GM21529 (cell line): Measurements from ENCODE around the gene ENPP1.
A peak's percentile ranks its signal among the peaks of the same experiment; 100 is the strongest.

Experiments
- ATAC-seq: cut with Tn5 transposase; IDR thresholded peaks from one replicate; pipeline ENCODE4 v1.9.1; 2021; ENCODE audit not compliant: unreplicated experiment

ENPP1 gene

GRCh38 chr6:131807644-131808459 is at the start of gene ENPP1:
TSS of gene ENPP1 (plus strand) at chr6:131808020. CDS start at chr6:131808036, 16 bp downstream.
- peak; percentile 68 for ATAC-seq

DNA sequence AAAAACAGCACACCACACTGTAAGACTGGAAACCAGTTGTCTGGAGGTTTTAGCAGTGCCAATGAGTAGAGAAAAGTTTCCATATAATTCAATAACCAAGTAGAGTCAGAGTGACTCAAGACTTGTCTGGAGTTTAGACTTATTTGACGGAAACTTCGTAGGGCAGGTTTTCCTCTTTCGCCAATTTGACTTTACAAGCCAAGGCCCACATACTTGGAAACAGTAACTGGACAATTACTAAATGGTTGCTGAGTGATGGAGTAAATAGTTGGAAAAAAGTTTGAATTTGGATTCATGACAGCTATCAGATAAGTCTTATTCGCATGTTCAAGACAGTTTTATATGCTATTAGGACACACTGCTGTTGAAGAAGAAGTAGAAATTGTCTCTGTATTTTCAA is 48.9 kb upstream of the ENPP1 start:
- no peak for ATAC-seq

DNA sequence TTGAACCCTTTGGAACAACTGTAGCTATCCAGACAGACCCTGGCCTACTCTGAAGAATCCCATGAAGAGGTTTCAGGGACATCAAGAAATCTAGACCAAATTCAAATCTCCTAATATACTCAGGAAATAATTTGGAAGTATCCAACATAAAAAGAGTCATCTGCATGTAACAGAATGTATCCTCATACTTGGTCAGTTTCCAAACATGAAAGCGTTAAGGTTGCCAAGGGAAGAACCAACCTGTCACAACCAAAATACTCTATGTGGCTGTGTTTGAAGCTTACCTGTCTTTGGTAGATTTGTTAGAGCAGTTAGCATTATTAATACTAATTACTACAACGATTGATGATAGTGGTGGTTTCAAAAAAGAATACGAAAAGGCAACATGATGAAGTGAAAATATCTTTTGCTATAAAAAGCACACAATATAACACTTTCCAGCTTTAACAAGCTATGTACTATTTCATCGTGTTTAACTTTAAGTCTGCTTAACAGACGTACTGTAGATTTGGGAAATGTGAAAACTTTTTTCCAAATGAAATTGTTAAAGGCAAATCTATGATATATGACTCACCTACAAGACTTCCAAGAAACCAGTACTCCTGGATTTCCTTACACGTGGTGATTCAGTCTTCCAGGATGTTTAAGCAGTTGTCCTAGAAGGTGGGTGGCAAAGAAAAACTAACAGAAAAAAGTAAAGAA is 46.6 kb upstream of the ENPP1 start:
- no peak for ATAC-seq

- ATAC-seq = no peak
These were observed 46.1 kb upstream of the ENPP1 start for GRCh38 chr6:131761762-131762067.

DNA sequence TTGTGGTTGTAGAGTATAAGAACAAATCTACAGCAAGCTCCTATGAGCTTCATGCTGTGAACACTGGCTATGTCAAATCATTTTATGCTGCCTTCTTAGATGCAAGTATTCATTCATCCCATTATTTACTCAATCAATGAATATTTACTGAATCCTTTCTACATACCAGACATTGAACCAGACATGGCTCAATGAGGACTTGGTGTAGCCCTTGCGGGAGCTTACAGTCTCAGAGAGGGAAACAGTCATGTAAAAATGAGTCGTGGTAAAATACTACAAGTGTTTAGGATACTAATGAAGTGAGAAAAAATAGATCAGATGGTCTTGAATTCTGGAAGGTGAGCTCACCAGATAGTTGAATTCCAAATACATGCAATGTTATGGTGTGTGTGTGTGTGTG is 44.8 kb upstream of the ENPP1 start:
- no peak for ATAC-seq

DNA sequence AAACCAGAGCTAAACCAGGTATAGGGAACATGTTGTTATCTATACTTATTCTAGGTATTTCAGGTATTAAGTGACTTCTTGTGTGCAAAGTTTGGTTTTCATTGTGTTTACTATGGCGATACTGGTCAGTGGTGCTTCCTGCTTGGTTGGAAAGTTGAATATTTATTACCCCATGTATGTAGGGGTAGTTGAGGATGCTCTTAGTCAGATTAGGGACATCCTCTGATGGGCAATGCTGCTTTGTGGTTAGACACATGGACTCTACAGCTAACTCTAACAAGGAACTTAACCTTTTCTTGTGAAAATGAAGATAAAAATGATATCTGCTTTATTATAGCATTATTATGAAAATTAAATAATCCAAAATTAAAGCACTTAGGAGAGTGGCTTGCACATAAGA is 44.1 kb upstream of the ENPP1 start:
- ATAC-seq = no peak

GRCh38 chr6:131764350-131764749 is 43.5 kb upstream of the ENPP1 start:
- ATAC-seq = no peak

- ATAC-seq = no peak
These were observed 42.6 kb upstream of the ENPP1 start for GRCh38 chr6:131765081-131765803.

DNA sequence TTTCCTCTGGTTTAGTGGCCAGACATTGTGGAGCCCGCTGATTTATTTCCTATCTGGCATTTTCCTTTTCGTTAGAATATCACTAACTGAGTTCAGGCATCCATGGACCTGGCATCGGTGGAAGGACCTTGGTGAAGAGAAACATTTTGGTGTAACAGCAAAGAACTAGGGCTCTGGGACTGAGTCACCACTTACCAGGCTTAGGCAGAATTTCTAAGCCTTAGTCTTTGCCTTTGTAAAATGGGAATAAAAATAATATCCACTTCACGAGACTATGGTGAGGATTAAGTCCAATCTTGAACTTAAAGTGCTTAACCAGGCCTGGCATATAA is 42.0 kb upstream of the ENPP1 start:
- ATAC-seq = no peak

- no peak for ATAC-seq
These were observed 41.2 kb upstream of the ENPP1 start for GRCh38 chr6:131766631-131767030.

- ATAC-seq = no peak
These were observed 38.9 kb upstream of the ENPP1 start for GRCh38 chr6:131768964-131769363.

DNA sequence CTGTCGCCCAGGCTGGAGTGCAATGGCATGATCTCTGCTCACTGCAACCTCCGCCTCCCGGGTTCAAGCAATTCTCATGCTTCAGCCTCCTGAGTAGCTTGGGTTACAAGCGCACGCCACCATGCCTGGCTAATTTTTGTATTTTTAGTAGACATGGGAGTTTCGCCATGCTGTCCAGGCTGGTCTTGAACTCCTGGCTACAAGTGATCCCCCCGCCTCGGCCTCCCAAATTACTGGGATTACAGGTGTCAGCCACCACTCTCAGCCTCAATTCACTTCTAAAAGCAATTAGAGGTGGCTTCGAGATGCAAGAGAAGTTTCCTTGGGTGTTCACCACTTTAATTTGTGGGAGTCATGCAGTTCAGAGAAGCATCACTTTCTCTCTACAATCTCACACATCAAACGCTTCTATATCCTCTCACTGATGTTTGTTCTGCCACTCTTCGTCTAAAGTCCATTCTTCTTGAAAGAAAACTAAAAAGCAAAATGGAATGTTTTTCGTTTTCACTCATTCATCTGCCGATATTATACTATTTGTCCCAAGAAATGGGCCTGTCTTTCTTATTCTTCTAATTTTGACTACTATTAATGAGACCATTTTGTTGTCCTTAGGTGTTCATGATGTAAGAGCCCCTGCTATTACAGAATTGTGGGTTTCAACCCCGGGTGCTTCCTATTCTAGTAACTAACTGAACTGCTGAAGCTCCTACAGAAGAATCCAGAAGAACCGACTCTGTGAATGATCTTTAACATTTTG is 38.3 kb upstream of the ENPP1 start:
- no peak for ATAC-seq

DNA sequence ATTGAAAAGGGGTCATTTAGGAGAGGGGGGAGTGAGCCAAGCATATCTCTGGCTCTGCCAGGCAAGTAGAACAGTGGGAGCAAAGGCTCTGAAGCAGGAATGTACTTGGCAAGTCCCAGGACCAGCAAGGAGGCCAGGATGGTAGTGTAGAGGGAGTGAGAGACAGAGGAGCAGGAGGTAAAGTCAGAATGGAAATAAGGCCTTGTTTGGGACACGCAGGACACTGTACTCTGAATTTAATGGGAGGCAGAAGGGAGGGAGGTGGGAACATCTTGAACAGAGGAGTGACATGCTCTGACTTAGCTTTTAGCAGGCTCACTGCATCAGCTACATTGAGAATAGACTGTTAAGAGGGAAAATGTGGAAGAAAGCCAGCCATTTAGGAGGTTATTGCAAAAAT is 37.0 kb upstream of the ENPP1 start:
- no peak for ATAC-seq

GRCh38 chr6:131773284-131773950 is 34.4 kb upstream of the ENPP1 start:
- no peak for ATAC-seq

- ATAC-seq = no peak
These were observed 31.9 kb upstream of the ENPP1 start for GRCh38 chr6:131775886-131776285.

GRCh38 chr6:131776985-131777384 is 30.8 kb upstream of the ENPP1 start:
- ATAC-seq = no peak

DNA sequence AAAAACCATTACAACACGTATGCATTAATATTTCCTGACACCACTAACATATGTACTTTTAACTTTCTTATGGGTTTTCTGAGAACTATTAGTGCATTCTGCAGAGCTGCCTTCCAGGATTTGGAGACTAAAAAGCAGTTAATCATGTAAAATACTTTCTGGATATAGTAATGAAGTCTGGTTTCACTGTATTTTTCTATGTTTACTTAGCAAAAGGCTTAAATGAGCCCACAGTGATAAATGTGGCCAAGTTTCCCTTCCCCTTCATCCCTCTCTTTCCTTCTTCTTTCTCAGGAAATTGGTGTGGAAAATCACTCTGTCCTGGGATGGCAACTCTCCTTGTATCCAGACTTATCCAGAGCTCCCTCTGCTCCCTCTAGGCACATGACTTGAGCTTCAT is 29.7 kb upstream of the ENPP1 start:
- ATAC-seq = no peak

- no peak for ATAC-seq
These were observed 28.5 kb upstream of the ENPP1 start for GRCh38 chr6:131779304-131779703.

DNA sequence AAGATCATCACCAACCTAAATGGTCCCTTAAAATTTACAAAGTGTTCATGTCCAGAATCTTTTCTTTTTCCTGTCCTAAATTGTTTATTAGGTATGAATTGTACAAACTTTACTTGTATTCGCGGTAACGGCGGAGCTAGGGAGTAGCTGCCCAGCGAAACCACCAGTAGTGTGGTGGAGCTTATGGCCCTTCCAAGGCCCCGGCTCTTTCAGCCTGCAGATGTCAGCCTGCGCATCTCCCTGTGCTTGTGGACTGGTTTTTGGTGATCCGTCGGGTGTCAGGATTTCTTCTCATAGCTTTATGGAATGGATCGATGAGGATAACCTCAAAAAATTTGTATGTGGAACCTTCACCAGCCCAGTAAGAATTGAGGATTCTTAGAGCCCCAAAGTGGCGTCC is 27.2 kb upstream of the ENPP1 start:
- no peak for ATAC-seq

- no peak for ATAC-seq
These were observed 26.1 kb upstream of the ENPP1 start for GRCh38 chr6:131781687-131782086.

- no peak for ATAC-seq
These were observed 25.1 kb upstream of the ENPP1 start for GRCh38 chr6:131782764-131783163.
